Right ventricle myocardium superior (tissue), 1 donor: Measurements from ENCODE around the gene GSTM5. TPM values are rescaled to one million over a fixed set of nuclear protein-coding genes. Genes with fewer than 3 reads are reported as not detected.
"Not testable (repeated sequence)": the region's sequence is repeated elsewhere in the genome, so short reads cannot be mapped to it uniquely, and the experiment has no call there.

Experiments used
- ATAC-seq: fragments of 200-7000 bp; cut with Tn5 transposase; one replicate; pipeline ENCODE4 v1.9.1; 2020; ENCODE audit warnings: mild to moderate bottlenecking; ENCODE audit not compliant: poor library complexity
- DNase-seq: peaks from one replicate; pipeline ENCODE4 v3.0.0-alpha.2; 2020
- intact Hi-C: fragments of 100-400 bp; cut with DNase I; formaldehyde crosslinking; loops from one replicate; pipeline ENCODE4 v1.11.2; 2022
- total RNA-seq: library from RNA; stranded (reverse); fragmentation: NEBNext Ultra II Directional; extraction: Animal tissue kit (Norgen Biotek cat#: 25700); gene quantifications from one replicate; pipeline ENCODE4 v1.2.1, GENCODE V29; 2021
- donor health status: DM: no; HTN: yes; CAD: no; lungs with severe emphysema.

Gene GSTM5
- total RNA-seq, 1 donor from 2014 or later, result 2.6 TPM

DNA sequence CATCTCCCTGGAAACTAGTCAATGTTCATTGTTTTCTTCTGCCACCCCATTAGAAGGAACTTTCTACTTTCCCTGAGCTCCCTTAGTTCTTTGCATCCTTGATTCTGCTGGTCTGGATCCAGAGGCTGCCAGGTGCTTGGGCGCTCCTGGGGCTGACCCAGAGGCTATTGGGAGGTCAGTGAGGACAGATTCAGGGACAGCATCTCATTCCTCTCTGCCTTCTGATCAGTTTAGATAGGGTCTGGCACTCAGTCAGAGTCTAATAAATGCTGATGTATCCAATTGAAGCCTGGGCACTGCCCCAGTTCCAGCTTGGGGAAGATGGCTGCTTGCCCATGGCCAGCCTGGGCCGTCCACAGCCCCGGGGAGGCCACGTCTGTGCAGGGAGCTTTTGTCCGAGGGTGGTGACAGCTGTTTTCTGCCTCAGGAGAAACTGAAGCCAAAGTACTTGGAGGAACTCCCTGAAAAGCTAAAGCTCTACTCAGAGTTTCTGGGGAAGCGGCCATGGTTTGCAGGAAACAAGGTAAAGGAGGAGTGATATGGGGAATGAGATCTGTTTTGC lies 22.1 kb upstream of the GSTM5 start:
- ATAC-seq, result no peak
- DNase-seq, result no peak
- intact Hi-C loops, result no loop called here

DNA sequence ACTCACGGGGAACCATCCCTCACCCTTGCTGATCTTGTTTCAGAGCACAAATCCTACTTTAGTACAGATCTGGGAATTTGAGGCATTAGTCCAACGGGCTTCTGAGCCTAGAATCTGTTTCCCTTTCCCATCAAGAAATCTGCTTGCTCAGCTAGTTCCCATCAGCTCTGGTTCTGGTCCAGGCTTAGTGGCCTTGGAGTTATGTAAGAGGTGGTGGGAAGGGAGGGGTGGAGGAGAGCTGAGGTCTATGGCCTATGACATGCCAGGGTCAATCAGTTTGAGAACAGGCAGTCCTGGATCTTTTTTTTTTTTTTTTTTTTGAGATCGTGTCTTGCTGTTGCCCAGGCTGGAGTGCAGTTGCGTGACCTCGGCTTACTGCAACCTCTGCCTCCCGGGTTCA lies 20.3 kb upstream of the GSTM5 start:
- intact Hi-C loops, result no loop called here
- DNase-seq (no peak), ATAC-seq (no peak)

DNA sequence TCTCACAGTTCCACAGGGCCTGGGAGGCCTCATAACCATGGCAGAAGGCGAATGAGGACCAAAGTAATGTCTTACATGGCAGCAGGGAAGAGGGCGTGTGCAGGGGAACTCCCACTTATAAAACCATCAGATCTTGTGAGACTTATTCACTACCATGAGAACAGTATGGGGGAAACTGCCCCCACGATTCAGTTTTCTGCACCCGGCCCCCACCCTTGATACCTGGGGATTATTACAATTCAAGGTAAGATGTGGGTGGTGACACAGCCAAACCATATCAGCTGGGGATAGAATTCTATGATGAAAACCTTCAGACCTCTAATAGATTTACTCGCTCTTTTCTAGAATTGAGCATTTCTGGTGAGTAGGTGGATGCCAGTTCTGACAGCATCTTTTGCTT lies 17.7 kb upstream of the GSTM5 start:
- ATAC-seq, intact Hi-C loops, DNase-seq: not testable (repeated sequence)

DNA sequence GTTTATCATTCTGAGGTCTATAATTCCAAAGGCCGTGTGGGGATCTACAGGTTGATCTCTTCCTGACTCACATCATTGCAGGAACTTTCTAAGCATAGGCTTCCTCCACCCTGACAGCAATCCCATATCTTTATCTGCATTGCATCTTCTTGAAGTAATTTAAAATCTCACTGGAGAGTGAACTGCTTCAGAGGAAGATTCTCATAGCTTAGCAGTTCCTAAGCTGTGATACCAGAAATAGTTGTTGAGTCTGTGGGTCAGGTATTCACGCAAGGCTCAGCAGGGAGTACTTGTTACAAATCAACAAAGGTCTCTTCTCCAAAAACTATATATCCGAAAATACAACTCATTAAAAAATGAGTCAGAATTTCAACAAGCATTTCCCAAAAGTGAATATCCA lies 16.9 kb upstream of the GSTM5 start:
- intact Hi-C loops, ATAC-seq, DNase-seq: not testable (repeated sequence)

DNA sequence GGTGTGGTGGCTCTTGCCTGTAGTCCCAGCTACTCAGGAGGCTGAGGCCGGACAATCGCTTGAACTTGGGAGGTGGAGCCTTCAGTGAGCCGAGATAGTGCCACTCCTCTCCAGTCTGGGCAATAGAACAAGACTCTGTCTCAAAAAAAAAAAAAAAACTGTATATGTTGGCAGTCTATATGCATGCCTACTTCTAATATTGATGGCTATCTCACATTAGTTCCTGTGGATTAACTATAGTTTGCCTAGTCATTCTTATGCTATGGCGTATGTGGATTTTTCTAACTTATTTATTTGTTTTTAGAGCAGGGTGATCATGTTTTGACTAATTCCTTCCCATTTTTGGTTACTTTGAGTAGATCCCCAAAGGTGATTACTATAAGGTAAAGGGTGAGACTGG lies 15.0 kb upstream of the GSTM5 start:
- intact Hi-C loops, result no loop called here
- ATAC-seq (no peak), DNase-seq (no peak)

DNA sequence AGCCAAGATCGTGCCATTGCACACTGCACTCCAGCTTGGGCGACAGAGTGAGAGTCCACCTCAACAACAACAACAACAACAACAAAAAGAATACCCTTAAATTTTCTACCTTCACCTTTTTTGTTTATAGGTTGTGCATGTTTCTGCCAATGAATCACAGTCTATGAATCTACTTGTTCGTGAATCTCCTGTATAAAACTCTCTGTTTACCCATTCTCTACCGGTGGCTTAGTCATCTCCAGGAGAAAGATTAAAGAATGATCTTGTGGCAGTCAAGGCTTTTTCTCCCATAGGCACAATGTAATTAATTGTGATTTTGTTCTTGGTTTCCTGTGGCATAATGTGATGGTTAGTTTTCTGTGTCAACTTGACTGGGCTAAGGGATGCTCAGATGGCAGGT lies 14.2 kb upstream of the GSTM5 start:
- ATAC-seq, DNase-seq, intact Hi-C loops: not testable (repeated sequence)

DNA sequence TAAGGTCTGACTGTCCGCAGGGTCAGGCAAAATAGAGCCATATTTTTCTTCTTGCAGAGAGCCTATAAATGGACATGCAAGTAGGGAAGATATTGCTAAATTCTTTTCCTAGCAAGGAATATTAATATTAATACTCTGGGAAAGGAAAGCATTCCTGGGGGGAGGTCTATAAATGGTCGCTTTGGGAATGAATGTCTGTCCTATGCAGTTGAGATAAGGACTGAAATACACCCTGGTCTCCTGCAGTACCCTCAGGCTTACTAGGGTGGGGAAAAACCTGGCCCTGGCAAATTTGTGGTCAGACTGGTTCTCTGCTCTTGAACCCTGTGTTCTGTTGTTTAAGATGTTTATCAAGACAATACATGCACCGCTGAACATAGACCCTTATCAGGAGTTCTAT lies 9.1 kb upstream of the GSTM5 start:
- intact Hi-C loops, DNase-seq, ATAC-seq: not testable (repeated sequence)

DNA sequence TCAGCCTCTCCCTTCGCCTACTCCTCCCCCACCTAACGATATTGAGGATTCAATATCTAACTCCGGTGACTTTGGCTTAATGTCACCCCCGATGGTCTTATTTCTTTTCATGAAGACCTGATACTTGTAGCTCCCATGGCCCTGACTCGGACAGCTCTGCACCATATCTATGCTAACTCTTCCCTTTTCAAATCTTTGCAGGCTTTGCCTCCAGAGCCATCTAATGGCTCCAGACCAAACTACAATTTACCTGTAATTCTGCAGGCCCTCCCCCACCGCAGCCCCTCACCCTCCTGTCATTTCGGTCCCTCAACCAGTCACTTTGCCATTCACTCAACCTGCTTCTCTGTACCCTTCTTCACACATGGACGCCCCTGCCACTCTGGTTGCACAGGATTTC lies 7.9 kb upstream of the GSTM5 start:
- intact Hi-C loops, result no loop called here
- ATAC-seq (no peak), DNase-seq (no peak)

DNA sequence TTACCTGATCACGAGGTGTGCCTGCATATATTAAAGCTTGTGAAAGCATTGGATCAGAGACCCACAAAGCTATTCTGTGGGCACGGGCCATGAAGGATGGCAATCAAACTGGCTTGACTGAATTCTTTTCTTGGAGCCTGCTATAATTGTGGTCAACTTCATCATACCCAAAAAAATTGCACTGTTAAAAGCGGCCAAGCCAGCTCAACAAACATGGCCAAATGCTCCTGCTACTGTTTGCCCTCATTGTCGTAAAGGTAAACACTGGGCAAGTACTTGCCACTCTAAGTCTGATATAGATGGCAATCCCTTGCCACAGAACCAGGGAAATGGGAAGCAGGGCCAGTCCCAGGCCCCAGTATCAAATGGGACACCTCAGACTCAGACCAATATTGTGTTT lies 6.6 kb upstream of the GSTM5 start:
- ATAC-seq, result no peak
- no peak for DNase-seq
- intact Hi-C loops, result no loop called here

DNA sequence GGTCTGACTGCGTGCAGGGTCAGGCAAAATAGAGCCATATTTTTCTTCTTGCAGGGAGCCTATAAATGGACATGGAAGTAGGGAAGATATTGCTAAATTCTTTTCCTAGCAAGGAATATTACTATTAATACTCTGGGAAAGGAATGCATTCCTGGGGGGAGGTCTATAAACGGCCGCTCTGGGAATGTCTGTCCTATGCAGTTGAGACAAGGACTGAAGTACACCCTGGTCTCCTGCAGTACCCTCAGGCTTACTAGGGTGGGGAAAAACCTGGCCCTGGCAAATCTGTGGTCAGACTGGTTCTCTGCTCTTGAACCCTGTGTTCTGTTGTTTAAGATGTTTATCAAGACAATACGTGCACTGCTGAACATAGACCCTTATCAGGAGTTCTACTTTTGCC lies 3.1 kb upstream of the GSTM5 start:
- DNase-seq, intact Hi-C loops, ATAC-seq: not testable (repeated sequence)

DNA sequence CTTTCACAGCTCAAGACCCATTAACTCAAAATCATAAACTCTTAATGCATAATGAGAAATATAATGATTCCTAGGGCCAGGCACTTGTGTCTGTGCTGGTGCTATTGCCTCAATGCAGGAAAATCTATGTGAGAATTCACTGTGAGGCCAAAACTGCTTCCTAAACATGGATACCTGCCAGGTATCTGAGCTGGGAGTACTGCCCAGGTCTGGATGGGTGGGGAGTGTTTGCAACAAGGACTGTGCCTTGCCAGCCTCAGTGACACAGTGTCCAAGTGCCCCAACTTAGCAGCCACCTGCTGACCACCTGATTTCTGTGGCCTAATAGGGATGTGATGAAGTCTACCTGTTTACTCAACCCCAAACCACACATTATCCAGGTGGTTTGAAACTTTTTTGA lies 2.2 kb upstream of the GSTM5 start:
- ATAC-seq, DNase-seq: not testable (repeated sequence)
- intact Hi-C loops, result loop anchor here (10.0 kb wide), 1 partner anchor 55 kb away; the partner anchor contains the start of gene EPS8L3

DNA sequence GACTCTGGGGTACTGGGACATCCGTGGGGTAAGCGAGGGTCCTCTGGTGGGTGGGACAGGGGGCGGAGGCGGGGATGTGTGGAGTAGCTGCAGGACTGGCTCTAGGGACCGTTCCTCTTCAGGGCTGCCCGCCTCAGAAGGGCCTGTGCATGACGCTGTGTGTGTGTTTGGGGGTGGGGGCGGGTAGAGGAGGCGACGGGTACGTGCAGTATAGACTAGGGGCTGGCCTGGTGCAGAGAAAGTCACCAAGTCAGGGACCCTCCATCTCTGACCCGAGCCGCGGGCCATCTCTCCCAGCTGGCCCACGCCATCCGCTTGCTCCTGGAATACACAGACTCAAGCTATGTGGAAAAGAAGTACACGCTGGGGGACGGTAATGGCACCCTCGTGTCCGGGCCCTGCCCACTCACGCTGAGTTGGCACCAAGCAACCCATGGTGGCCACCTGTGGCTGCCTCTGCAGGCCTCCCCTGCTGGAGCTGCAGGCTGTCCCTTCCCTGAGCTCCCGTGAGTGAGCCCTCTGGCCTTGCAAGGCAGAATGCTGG lies 342 bp downstream of the GSTM5 start:
- DNase-seq (no peak), ATAC-seq (peak; percentile 24)
- intact Hi-C loops, result loop anchor here (10.0 kb wide), 1 partner anchor 52 kb away; the partner anchor contains the start of gene EPS8L3

DNA sequence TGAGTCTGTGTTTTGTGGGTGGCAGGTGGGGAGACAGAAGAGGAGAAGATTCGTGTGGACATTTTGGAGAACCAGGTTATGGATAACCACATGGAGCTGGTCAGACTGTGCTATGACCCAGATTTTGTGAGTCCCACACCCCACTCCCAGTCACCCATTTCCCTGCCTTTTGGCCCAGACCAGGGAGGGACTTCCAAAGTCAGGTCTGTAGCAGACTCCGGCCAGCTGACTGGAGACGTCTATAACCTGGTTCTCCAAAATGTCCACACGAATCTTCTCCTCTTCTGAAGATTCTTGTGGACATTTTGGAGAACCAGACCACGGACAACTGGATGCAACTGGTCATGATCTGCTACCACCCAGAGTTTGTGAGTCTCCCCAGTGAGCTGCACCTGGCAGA lies 1.6 kb downstream of the GSTM5 start:
- DNase-seq (no peak), ATAC-seq (no peak)
- intact Hi-C loops, result loop anchor here (10.0 kb wide), 1 partner anchor 51 kb away; the partner anchor contains the start of gene EPS8L3

DNA sequence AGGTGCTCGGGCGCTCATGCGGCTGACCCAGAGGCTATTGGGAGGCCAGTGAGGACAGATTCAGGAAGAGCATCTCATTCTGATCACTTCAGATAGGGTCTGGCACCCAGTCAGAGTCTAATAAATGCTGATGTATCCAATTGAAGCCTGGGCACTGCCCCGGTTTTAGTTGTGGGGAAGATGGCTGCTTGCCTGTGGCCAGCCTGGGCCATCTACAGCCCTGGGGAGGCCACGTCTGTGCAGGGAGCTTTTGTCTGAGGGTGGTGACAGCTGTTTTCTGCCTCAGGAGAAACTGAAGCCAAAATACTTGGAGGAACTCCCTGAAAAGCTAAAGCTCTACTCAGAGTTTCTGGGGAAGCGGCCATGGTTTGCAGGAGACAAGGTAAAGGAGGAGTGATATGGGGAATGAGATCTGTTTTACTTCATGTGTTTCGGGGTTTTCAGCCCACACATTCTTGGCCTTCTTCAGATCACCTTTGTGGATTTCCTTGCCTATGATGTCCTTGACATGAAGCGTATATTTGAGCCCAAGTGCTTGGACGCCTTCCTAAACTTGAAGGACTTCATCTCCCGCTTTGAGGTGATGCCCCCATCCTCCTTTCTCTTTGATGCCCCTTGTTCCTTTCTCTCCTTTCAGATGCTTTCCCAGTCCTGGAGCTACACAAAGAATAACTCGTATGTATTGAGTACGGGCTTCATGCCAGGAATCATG lies 2.8 kb downstream of the GSTM5 start:
- DNase-seq, result no peak
- intact Hi-C loops, result loop anchor here (10.0 kb wide), 1 partner anchor 50 kb away; the partner anchor contains the start of gene EPS8L3
- no peak for ATAC-seq

DNA sequence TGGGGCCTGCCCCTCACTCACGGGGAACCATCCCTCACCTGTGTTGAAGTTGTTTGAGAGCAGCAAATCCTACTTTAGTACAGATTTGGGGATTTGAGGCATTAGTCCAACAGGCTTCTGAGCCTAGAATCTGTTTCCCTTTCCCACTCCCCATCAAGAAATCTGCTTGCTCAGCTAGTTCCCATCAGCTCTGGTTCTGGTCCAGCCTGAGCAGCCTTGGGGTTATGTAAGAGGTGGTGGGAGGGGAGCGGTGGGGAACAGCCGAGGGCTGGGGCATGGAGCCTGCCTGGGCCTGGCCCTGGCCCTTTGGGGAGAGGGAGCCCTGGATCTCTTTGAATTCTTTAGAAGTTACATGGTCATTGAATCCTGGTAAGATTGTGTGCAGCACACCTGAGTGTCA lies 4.1 kb downstream of the GSTM5 start:
- intact Hi-C loops, result loop anchor here (10.0 kb wide), 1 partner anchor 49 kb away; the partner anchor contains the start of gene EPS8L3
- no peak for ATAC-seq
- DNase-seq, result no peak

DNA sequence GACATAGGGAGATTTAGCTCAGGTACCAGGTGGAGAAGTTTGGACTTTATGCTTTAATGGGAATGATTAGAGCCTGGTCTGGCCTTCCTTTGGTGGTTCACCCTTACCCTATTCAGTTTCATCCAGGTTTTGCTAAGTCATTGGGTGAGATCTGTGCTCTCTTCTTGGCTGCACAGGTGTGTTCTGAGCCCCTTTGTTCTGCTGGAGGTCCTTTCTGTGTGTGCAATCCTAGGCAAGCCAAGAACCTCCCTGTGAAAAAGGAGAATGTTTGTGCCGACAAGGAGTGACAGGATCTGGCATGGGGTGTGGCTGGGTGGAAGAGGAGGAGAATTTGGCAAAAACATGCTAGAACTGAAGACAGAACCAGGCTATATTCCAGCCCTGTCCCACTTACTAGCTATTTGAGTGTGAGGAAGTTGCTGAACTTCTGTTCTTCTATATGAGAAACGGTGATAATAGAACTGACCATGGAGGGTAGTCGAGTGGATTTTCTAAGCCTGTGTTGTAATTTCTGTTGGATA lies 4.6 kb downstream of the GSTM5 start:
- DNase-seq (no peak), ATAC-seq (peak; percentile 28)
- intact Hi-C loops, result loop anchor here (10.0 kb wide), 1 partner anchor 48 kb away; the partner anchor contains the start of gene EPS8L3

DNA sequence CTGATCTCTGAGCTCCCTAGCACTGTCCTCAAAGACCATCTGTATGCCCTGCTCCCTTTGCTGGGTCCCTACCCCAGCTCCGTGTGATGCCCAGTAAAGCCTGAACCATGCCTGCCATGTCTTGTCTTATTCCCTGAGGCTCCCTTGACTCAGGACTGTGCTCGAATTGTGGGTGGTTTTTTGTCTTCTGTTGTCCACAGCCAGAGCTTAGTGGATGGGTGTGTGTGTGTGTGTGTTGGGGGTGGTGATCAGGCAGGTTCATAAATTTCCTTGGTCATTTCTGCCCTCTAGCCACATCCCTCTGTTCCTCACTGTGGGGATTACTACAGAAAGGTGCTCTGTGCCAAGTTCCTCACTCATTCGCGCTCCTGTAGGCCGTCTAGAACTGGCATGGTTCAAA lies 5.7 kb downstream of the GSTM5 start:
- ATAC-seq (no peak), DNase-seq (no peak)
- intact Hi-C loops, result loop anchor here (10.0 kb wide), 1 partner anchor 47 kb away; the partner anchor contains the start of gene EPS8L3

DNA sequence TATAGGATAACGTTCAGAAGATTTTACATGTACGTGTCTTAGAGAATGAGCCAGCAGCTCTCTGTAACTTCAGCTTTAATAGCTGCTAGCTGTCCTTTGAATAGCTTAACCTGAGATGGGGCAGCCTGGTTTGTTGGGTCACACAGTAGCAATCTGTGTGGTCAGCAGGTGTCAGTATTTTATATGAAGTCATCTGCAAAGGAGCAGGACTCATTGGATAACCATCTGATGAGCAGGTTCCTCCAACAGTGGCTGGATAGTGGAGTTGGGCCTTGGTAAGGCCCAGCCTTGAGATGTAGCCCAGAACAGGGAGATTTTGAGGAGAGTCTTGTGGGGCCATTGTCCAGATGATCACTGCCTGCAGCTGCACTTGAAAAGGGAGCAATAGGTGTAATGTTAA lies 6.4 kb downstream of the GSTM5 start:
- ATAC-seq, result peak; percentile 53
- no peak for DNase-seq
- intact Hi-C loops, result loop anchor here (10.0 kb wide), 1 partner anchor 46 kb away; the partner anchor contains the start of gene EPS8L3

DNA sequence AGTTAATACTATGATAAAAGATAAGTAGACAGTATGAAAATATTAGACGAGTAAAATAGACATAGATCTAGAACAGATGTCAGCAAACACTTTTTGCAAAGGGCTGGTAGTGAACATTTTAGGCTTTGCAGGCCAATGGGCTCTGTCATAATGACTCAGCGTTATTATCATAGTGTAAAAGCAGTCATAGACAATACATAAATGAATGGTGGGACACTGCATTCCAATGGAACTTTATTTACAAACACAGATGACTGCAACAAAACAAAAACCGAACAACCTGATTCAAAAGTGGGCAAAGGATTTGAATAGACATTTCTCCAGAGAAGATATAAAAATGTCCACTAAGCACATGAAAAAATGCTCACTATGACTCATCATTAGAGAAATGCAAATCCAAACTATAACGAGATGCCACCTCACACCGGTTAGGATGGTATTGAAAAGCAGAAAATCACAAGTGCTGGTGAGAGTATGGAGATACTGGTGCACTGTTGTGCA lies 7.3 kb downstream of the GSTM5 start:
- intact Hi-C loops, result loop anchor here (10.0 kb wide), 1 partner anchor 45 kb away; the partner anchor contains the start of gene EPS8L3
- DNase-seq, result no peak

More for the DNA sequence above, 7.3 kb downstream of the GSTM5 start:
- ATAC-seq, result no peak
